ENCODE measurements around the gene SCIN. TPM values are rescaled to one million over a fixed set of nuclear protein-coding genes. Genes with fewer than 3 reads are reported as not detected.

SCIN gene
- total RNA-seq, 4 donors from 2014 or later: 0.32 to 1.0 (median 0.66) TPM

- H3K27me3 ChIP-seq: no peaks in the 10 kb centered on the region
- no peak for DNase-seq (ENCODE audit: extremely low spot score)
- 96% methylated on average over 10 of the region's 10 CpGs for WGBS
- no peak overlapping the region for H3K4me3 ChIP-seq
- H3K9me3 ChIP-seq: peaks cover 0 to 9% (median 4%) of the 10 kb centered on the region in 4 donors
- H3K36me3 ChIP-seq: no peaks in the 10 kb centered on the region
- no peak overlapping the region for H3K27ac ChIP-seq (replicated peaks in 1 of 4)
- intact Hi-C loops (cut with DNase I): no loop called here
- peaks cover 0 to 5% (median 0%) of the 10 kb centered on the region in 4 donors for H3K4me1 ChIP-seq
- TF ChIP-seq POLR2A (IDR thresholded peaks at IDR 0.05; ENCODE audit: low read depth) (no peak), POLR2AphosphoS5 (IDR thresholded peaks at IDR 0.05) (no peak), CTCF (IDR thresholded peaks at IDR 0.05) (no peak), EP300 (IDR thresholded peaks at IDR 0.05) (no peak)
Observed at GRCh38 chr7:12699299-12699698, 128.8 kb downstream of the SCIN start.

GRCh38 chr7:12701433-12701832 is 130.9 kb downstream of the SCIN start:
- TF ChIP-seq EP300 (IDR thresholded peaks at IDR 0.05) (no peak), POLR2A (IDR thresholded peaks at IDR 0.05; ENCODE audit: low read depth) (no peak), CTCF (IDR thresholded peaks at IDR 0.05) (no peak), POLR2AphosphoS5 (IDR thresholded peaks at IDR 0.05) (no peak)
- DNase-seq (ENCODE audit: extremely low spot score): no peak
- no peak overlapping the region for H3K27ac ChIP-seq (replicated peaks in 1 of 4)
- intact Hi-C loops (cut with DNase I): no loop called here
- no peaks in the 10 kb centered on the region for H3K4me1 ChIP-seq
- H3K36me3 ChIP-seq: no peaks in the 10 kb centered on the region
- 81% methylated on average over 2 of the region's 2 CpGs for WGBS
- H3K27me3 ChIP-seq: no peaks in the 10 kb centered on the region
- H3K9me3 ChIP-seq: peaks cover 0 to 9% (median 4%) of the 10 kb centered on the region in 4 donors
- no peak overlapping the region for H3K4me3 ChIP-seq

- WGBS: 68% methylated on average over 2 of the region's 2 CpGs
Observed at GRCh38 chr7:12703881-12704280, 133.4 kb downstream of the SCIN start.

GRCh38 chr7:12705878-12706277 is 135.4 kb downstream of the SCIN start:
- H3K27me3 ChIP-seq: no peaks in the 10 kb centered on the region
- no peaks in the 10 kb centered on the region for H3K36me3 ChIP-seq
- no peak for DNase-seq (ENCODE audit: extremely low spot score)
- intact Hi-C loops (cut with DNase I): no loop called here
- no peak overlapping the region for H3K27ac ChIP-seq (replicated peaks in 1 of 4)
- H3K4me1 ChIP-seq: peaks cover 0 to 14% (median 5%) of the 10 kb centered on the region in 4 donors
- TF ChIP-seq EP300 (IDR thresholded peaks at IDR 0.05) (no peak), POLR2A (IDR thresholded peaks at IDR 0.05; ENCODE audit: low read depth) (no peak), CTCF (IDR thresholded peaks at IDR 0.05) (no peak), POLR2AphosphoS5 (IDR thresholded peaks at IDR 0.05) (no peak)
- no peak overlapping the region for H3K4me3 ChIP-seq
- WGBS: 94% methylated on average over 4 of the region's 4 CpGs
- H3K9me3 ChIP-seq: peaks cover 0 to 9% (median 4%) of the 10 kb centered on the region in 4 donors

More at GRCh38 chr7:12703881-12704280, 133.4 kb downstream of the SCIN start:
- Histone ChIP-seq H3K4me3 (no peak overlapping the region), H3K27ac (replicated peaks in 1 of 4) (no peak overlapping the region), H3K27me3 (no peaks in the 10 kb centered on the region), H3K4me1 (peaks cover 0 to 7% (median 3%) of the 10 kb centered on the region in 4 donors), H3K9me3 (peaks cover 0 to 9% (median 4%) of the 10 kb centered on the region in 4 donors), H3K36me3 (no peaks in the 10 kb centered on the region)
- intact Hi-C loops (cut with DNase I): no loop called here
- no peak for DNase-seq (ENCODE audit: extremely low spot score)
- TF ChIP-seq POLR2AphosphoS5 (IDR thresholded peaks at IDR 0.05): no peak
- no peak for TF ChIP-seq EP300 (IDR thresholded peaks at IDR 0.05)
- no peak for TF ChIP-seq POLR2A (IDR thresholded peaks at IDR 0.05; ENCODE audit: low read depth)
- no peak for TF ChIP-seq CTCF (IDR thresholded peaks at IDR 0.05)

GRCh38 chr7:12706900-12707536 is 136.5 kb downstream of the SCIN start:
- no peaks in the 10 kb centered on the region for H3K9me3 ChIP-seq
- no peaks in the 10 kb centered on the region for H3K27me3 ChIP-seq
- no peaks in the 10 kb centered on the region for H3K36me3 ChIP-seq
- no peak for DNase-seq (ENCODE audit: extremely low spot score)
- no peak overlapping the region for H3K27ac ChIP-seq (replicated peaks in 1 of 4)
- TF ChIP-seq POLR2AphosphoS5 (IDR thresholded peaks at IDR 0.05): no peak
- no peak for TF ChIP-seq CTCF (IDR thresholded peaks at IDR 0.05)
- no peak for TF ChIP-seq POLR2A (IDR thresholded peaks at IDR 0.05; ENCODE audit: low read depth)
- no peak for TF ChIP-seq EP300 (IDR thresholded peaks at IDR 0.05)
- H3K4me3 ChIP-seq: no peak overlapping the region
- peaks cover 0 to 14% (median 5%) of the 10 kb centered on the region in 4 donors for H3K4me1 ChIP-seq
- intact Hi-C loops (cut with DNase I): no loop called here

Measured in esophagus muscularis mucosa (tissue), 4 donors.